K562 (cell line): ENCODE data around the gene FAM107B. TPM values are rescaled to one million over a fixed set of nuclear protein-coding genes. Genes with fewer than 3 reads are reported as not detected.
A peak's percentile ranks its signal among the peaks of the same experiment; 100 is the strongest.

ENCODE experiments used
- ATAC-seq: fragments of 200-7000 bp; cut with Tn5 transposase; 3 replicates; pipeline ENCODE4 v1.9.1; 2020; ENCODE audit warnings: moderate library complexity
- BruUV-seq: library from RNA; stranded (reverse); fragments of 400-500 nt; replicated peaks from 2 replicates; lab custom pipeline; 2021; lab: Mats Ljungman, UMichigan
- CTCF ChIA-PET: fragments of 300-600 bp; formaldehyde crosslinking; extraction: SDS; loops from one replicate; lab custom pipeline; 2021; ENCODE audit warnings: low intra/inter-chr PET ratio; lab: Yijun Ruan, JAX
- POLR2A ChIA-PET: fragments of 300-600, 350-650 bp; sonication (Branson Sonifier 250); formaldehyde crosslinking; extraction: SDS; loops from one replicate; lab custom pipeline; 2021; ENCODE audit warnings: antibody characterized with exemption, inconsistent platforms; lab: Yijun Ruan, JAX
- DNase-seq, 4 experiments: peaks; one replicate each; pipeline versions ENCODE4 v3.0.0 to v3.0.0-alpha.2; 2011 to 2018; ENCODE audit warnings: low spot score in 3 of 4, mixed read lengths in 3 of 4; ENCODE audit errors: extremely low read depth in 1 of 4
- FAIRE-seq: peaks from 2 replicates; lab custom pipeline; 2011; peaks lifted over from hg19 to GRCh38; lab: Jason Lieb, UNC
- H2AFZ ChIP-seq: 2 replicates; pipeline ENCODE4 v1.6.0; 2011; ENCODE audit warnings: low read depth, low read length, control low read depth, inconsistent platforms
- H3K27ac ChIP-seq: fragments of 200-600 bp; 3 replicates; pipeline ENCODE4 v1.8.0; 2011; ENCODE audit warnings: low read depth, mild to moderate bottlenecking, control low read depth, inconsistent platforms, low read length, moderate library complexity, mixed read lengths; ENCODE audit errors: extremely low read depth
- H3K27me3 ChIP-seq, 2 experiments: fragments of 300-600 bp in 1 of 2; 2 replicates in 1 of 2; 3 replicates in 1 of 2; pipeline versions ENCODE4 v1.6.0 to v1.8.0; 2011; ENCODE audit warnings: inconsistent platforms in 2 of 2, low read length in 2 of 2, mild to moderate bottlenecking in 1 of 2, mixed read lengths in 1 of 2, moderate library complexity in 1 of 2; ENCODE audit not compliant: control insufficient read depth in 2 of 2, insufficient read depth in 2 of 2
- H3K36me3 ChIP-seq: fragments of 300-600 bp; 3 replicates; pipeline ENCODE4 v1.8.0; 2011; ENCODE audit warnings: mild to moderate bottlenecking, low read length, inconsistent platforms; ENCODE audit not compliant: control insufficient read depth, insufficient read depth
- H3K4me1 ChIP-seq, 2 experiments: fragments of 200-600 bp in 1 of 2; replicated peaks in 1 of 2; 2 replicates in 1 of 2; 3 replicates in 1 of 2; pipeline versions ENCODE4 v1.5.1 to v1.8.0; 2011; ENCODE audit warnings: inconsistent platforms in 2 of 2, low read length in 2 of 2, mild to moderate bottlenecking in 1 of 2, mixed read lengths in 1 of 2, moderate library complexity in 1 of 2; ENCODE audit not compliant: control insufficient read depth in 2 of 2, insufficient read depth in 2 of 2
- H3K4me2 ChIP-seq: 2 replicates; pipeline ENCODE4 v1.6.1; 2011; ENCODE audit warnings: low read length, control low read depth, inconsistent platforms, mixed read lengths; ENCODE audit not compliant: insufficient read depth
- H3K4me3 ChIP-seq: fragments of 200-600 bp; sonication (generic), shearing (Covaris generic); 2 replicates; pipeline ENCODE4 v1.5.1; 2016; ENCODE audit warnings: control low read depth, inconsistent platforms
- H3K79me2 ChIP-seq: fragments of 200-600 bp; 3 replicates; pipeline ENCODE4 v1.8.0; 2011; ENCODE audit warnings: low read length, inconsistent platforms; ENCODE audit not compliant: control insufficient read depth, insufficient read depth
- H3K9ac ChIP-seq, 2 experiments: 2 replicates each; pipeline versions ENCODE4 v1.6.0 to v1.6.1; 2011; ENCODE audit warnings: low read depth in 2 of 2, low read length in 2 of 2, control low read depth in 1 of 2, inconsistent platforms in 1 of 2, mild to moderate bottlenecking in 1 of 2, mixed read lengths in 1 of 2; ENCODE audit not compliant: insufficient read depth in 1 of 2
- H3K9me1 ChIP-seq: one replicate; pipeline ENCODE4 v1.6.0; 2011; ENCODE audit warnings: inconsistent platforms, mild to moderate bottlenecking, low read length, moderate library complexity; ENCODE audit not compliant: control insufficient read depth, insufficient read depth
- H3K9me3 ChIP-seq: replicated peaks from 2 replicates; pipeline ENCODE4 v1.5.1; 2011; ENCODE audit warnings: low read depth, low read length, inconsistent platforms; ENCODE audit not compliant: control insufficient read depth, insufficient read depth
- H4K20me1 ChIP-seq: replicated peaks from 2 replicates; pipeline ENCODE4 v1.6.1; 2011; ENCODE audit warnings: low read length, inconsistent platforms, mixed read lengths; ENCODE audit not compliant: control insufficient read depth, insufficient read depth
- CAMTA2 ChIP-seq: fragments of 250-450 bp; sonication (Bioruptor Pico); conservative IDR thresholded peaks from 2 replicates; pipeline ENCODE4 v1.5.1; 2022
- CBX8 ChIP-seq: fragments of 200-600 bp; sonication (generic); IDR thresholded peaks from 2 replicates; pipeline ENCODE4 v1.6.1; 2012; ENCODE audit warnings: borderline replicate concordance, mixed run types, low read depth, mild to moderate bottlenecking, moderate library complexity, mixed read lengths, low read length, control low read depth, inconsistent platforms; ENCODE audit not compliant: poor library complexity, severe bottlenecking; ENCODE audit errors: extremely low read depth
- ETV6 ChIP-seq, 3 experiments: fragments of 150-350 bp in 1 of 3; sonication (generic) in 1 of 3; formaldehyde crosslinking in 1 of 3; IDR thresholded peaks; 2 replicates each; pipeline versions ENCODE4 v1.6.1 to v1.8.0; 2014 to 2022; ENCODE audit warnings: borderline replicate concordance in 2 of 3, low read depth in 2 of 3, antibody characterized with exemption in 1 of 3, low read length in 1 of 3, mild to moderate bottlenecking in 1 of 3, missing genetic modification reagents in 1 of 3
- POLR2B ChIP-seq: fragments of 450-650 bp; IDR thresholded peaks from 2 replicates; pipeline ENCODE4 v1.6.1; 2018; ENCODE audit warnings: low read depth; ENCODE audit not compliant: partially characterized antibody
- RNF2 ChIP-seq: sonication (generic); IDR thresholded peaks from 2 replicates; pipeline ENCODE4 v1.6.1; 2016
- SIN3A ChIP-seq, 2 experiments: fragments of 150-350 bp in 1 of 2; IDR thresholded peaks; 2 replicates each; pipeline ENCODE4 v1.6.1; 2011 to 2016; ENCODE audit warnings: borderline replicate concordance in 2 of 2, low read depth in 2 of 2, low read length in 2 of 2, mild to moderate bottlenecking in 2 of 2, moderate library complexity in 2 of 2; ENCODE audit not compliant: control insufficient read depth in 1 of 2
- TAL1 ChIP-seq: fragments of 450-650 bp; IDR thresholded peaks from 2 replicates; pipeline ENCODE4 v1.6.1; 2016; ENCODE audit warnings: mild to moderate bottlenecking
- TEAD1 ChIP-seq, 2 experiments: fragments of 450-650 bp in 1 of 2; sonication (generic) in 1 of 2; formaldehyde crosslinking; IDR thresholded peaks; 2 replicates each; pipeline versions ENCODE4 v1.4.0 to v1.8.0; 2020 to 2022; ENCODE audit warnings: mild to moderate bottlenecking in 2 of 2, missing genetic modification reagents in 1 of 2
- ZNF668 ChIP-seq: fragments of 250-450 bp; sonication (Bioruptor Pico); IDR thresholded peaks from 2 replicates; pipeline ENCODE4 v1.8.0; 2022; ENCODE audit warnings: mild to moderate bottlenecking, inconsistent platforms
- WGBS: fragments of 100-300 bp; shearing (Covaris generic); methylation state at CpG from one replicate; pipeline ENCODE4 v1.1.6; 2016; ENCODE audit warnings: low coverage, mixed read lengths; ENCODE audit not compliant: insufficient coverage; ENCODE audit errors: missing lambda C conversion rate; 5-methylcytosine and 5-hydroxymethylcytosine counted together
- in situ Hi-C: fragments of 300-500 bp; cut with MboI; formaldehyde crosslinking; loops from 4 replicates; pipeline ENCODE4 v1.15.0; 2018; ENCODE audit warnings: inconsistent platforms, mixed read lengths
- intact Hi-C: fragments of 100-400 bp; cut with micrococcal nuclease; formaldehyde crosslinking; loops from 2 replicates; pipeline ENCODE4 v1.14.2; 2022
- polyA plus RNA-seq, 8 experiments: library from polyadenylated mRNA; depleted of rRNA in 4 of 8; stranded (reverse) in 5 of 8; unstranded in 3 of 8; fragments of >200 nt; fragmentation: Nextera tagmentation in 2 of 8; fragmentation: Illumina TruSeq in 1 of 8; extraction: Ambion mirVana in 2 of 8; extraction: Trizol in 1 of 8; gene quantifications; 2 replicates each; pipeline versions ENCODE4 v1.2.1 to v1.2.3, GENCODE V29; 2011 to 2014; ENCODE audit warnings: inconsistent platforms in 1 of 8, missing spikeins in 1 of 8
- total RNA-seq, 7 experiments: library from RNA; depleted of rRNA in 6 of 7; stranded (reverse); fragments of >200 nt in 6 of 7; fragmentation: Illumina TruSeq in 2 of 7; extraction: Trizol in 2 of 7; gene quantifications; 2 replicates each; pipeline versions ENCODE4 v1.2.1 to v1.2.3, GENCODE V29; 2011 to 2021; ENCODE audit warnings: low replicate concordance in 1 of 7

The FAM107B gene
- total and polyA plus RNA-seq, 9 of the 15 experiments (the other 6 are each of a cell fraction or from before 2014, with no cell fraction given) = 0.40 to 2.8 (median 1.4) TPM

GRCh38 chr10:14579405-14579804 is 195.3 kb downstream of the FAM107B start (continued):
- TF ChIP-seq POLR2B (no peak), ETV6 (IDR thresholded peaks at IDR 0.05; ENCODE audit: borderline replicate concordance in 1 of 2, low read depth in 2 of 2, low read length in 1 of 2) (no peak), ETV6 (CRISPR knock-in tag; IDR thresholded peaks at IDR 0.05; ENCODE audit: borderline replicate concordance) (no peak), CAMTA2 (CRISPR knock-in tag) (no peak), SIN3A (IDR thresholded peaks at IDR 0.05; ENCODE audit: borderline replicate concordance in 2 of 2, control insufficient read depth in 1 of 2, low read depth in 2 of 2, low read length in 2 of 2) (no peak), TAL1 (no peak)
- TF ChIP-seq, all 486 proteins: peak for 0

- ChIA-PET CTCF (no interaction called here), POLR2A (no interaction called here)
- no TSS peak for BruUV-seq
- Histone ChIP-seq H3K27me3 (peaks cover 10 to 23% of the 10 kb centered on the region in 2 experiments), H3K9ac (no peak overlapping the region), H3K36me3 (no peaks in the 10 kb centered on the region), H2AFZ (no peak overlapping the region), H3K79me2 (no peaks in the 10 kb centered on the region), H3K9me1 (no peaks in the 10 kb centered on the region), H3K27ac (no peak overlapping the region), H3K4me2 (no peak overlapping the region), H4K20me1 (no peaks in the 10 kb centered on the region), H3K4me1 (no peaks in the 10 kb centered on the region), H3K9me3 (no peaks in the 10 kb centered on the region), H3K4me3 (no peak overlapping the region)
- DNase-seq = no peak
- in situ Hi-C loops (no loop called here), intact Hi-C loops (no loop called here)
- WGBS = 3% methylated on average over 18 of the region's 18 CpGs
- no peak for FAIRE-seq
- ATAC-seq = no peak
- TF ChIP-seq TEAD1 (CRISPR knock-in tag; IDR thresholded peaks at IDR 0.05) (no peak), RNF2 (0 out of 2 replicates have a peak, but pooled peaks have one; percentile 36), CBX8 (peak; percentile 8), ZNF668 (no peak)
Observed at GRCh38 chr10:14578060-14578952, 196.4 kb downstream of the FAM107B start.
